MM.1S (cell line): ENCODE data around the gene CDK5RAP3.

Experiments
- DNase-seq: peaks from one replicate; pipeline ENCODE4 v3.0.0-alpha.2; 2015
- H2AFZ ChIP-seq: fragments of 300-600 bp; sonication (generic); 2 replicates; pipeline ENCODE4 v1.6.0; 2016; ENCODE audit warnings: antibody characterized with exemption, low read length
- H3F3A ChIP-seq: fragments of 300-600 bp; sonication (generic); 2 replicates; pipeline ENCODE4 v1.6.1; 2016; ENCODE audit warnings: mild to moderate bottlenecking, antibody characterized with exemption, low read length, moderate library complexity, mixed read lengths; ENCODE audit not compliant: insufficient read depth
- H3K27ac ChIP-seq: fragments of 300-600 bp; sonication (generic); 2 replicates; pipeline ENCODE4 v1.5.1; 2016; ENCODE audit warnings: mild to moderate bottlenecking, low read length
- H3K27me3 ChIP-seq: fragments of 300-600 bp; sonication (generic); replicated peaks from 2 replicates; pipeline ENCODE4 v1.6.0; 2016; ENCODE audit warnings: low read length; ENCODE audit not compliant: insufficient read depth
- H3K36me3 ChIP-seq: fragments of 300-600 bp; sonication (generic); replicated peaks from 2 replicates; pipeline ENCODE4 v1.6.1; 2016; ENCODE audit warnings: mild to moderate bottlenecking, low read length, mixed read lengths; ENCODE audit not compliant: insufficient read depth
- H3K4me1 ChIP-seq: fragments of 300-600 bp; sonication (generic); 2 replicates; pipeline ENCODE4 v1.6.1; 2016; ENCODE audit warnings: low read length, mixed read lengths
- H3K4me2 ChIP-seq: fragments of 300-600 bp; sonication (generic); 2 replicates; pipeline ENCODE4 v1.6.0; 2016; ENCODE audit warnings: low read depth, low read length
- H3K4me3 ChIP-seq: fragments of 300-600 bp; sonication (generic); 2 replicates; pipeline ENCODE4 v1.5.1; 2016; ENCODE audit warnings: low read length, mixed read lengths
- H3K79me2 ChIP-seq: fragments of 300-600 bp; sonication (generic); 2 replicates; pipeline ENCODE4 v1.6.1; 2016; ENCODE audit warnings: mixed run types, low read length, mixed read lengths
- H3K9ac ChIP-seq: fragments of 300-600 bp; sonication (generic); 2 replicates; pipeline ENCODE4 v1.6.1; 2016; ENCODE audit warnings: low read length, mixed read lengths
- H3K9me2 ChIP-seq: fragments of 300-600 bp; sonication (generic); replicated peaks from 2 replicates; pipeline ENCODE4 v1.6.1; 2016; ENCODE audit warnings: mild to moderate bottlenecking, low read length, mixed read lengths; ENCODE audit not compliant: insufficient read depth
- H3K9me3 ChIP-seq: fragments of 300-600 bp; sonication (generic); replicated peaks from 2 replicates; pipeline ENCODE4 v1.6.1; 2016; ENCODE audit warnings: mild to moderate bottlenecking, low read length, mixed read lengths; ENCODE audit not compliant: insufficient read depth
- H4K20me1 ChIP-seq: fragments of 300-600 bp; sonication (generic); 2 replicates; pipeline ENCODE4 v1.6.1; 2016; ENCODE audit warnings: mild to moderate bottlenecking, low read length, moderate library complexity, mixed read lengths; ENCODE audit not compliant: insufficient read depth
- CTCF ChIP-seq: fragments of 300-600 bp; sonication (generic); IDR thresholded peaks from 2 replicates; pipeline ENCODE4 v1.5.1; 2016; ENCODE audit warnings: antibody characterized with exemption, low read length, mixed read lengths
- EZH2 ChIP-seq: fragments of 300-600 bp; sonication (generic); optimal IDR thresholded peaks from 2 replicates; pipeline ENCODE3; 2017; ENCODE audit warnings: low read depth, mild to moderate bottlenecking, antibody characterized with exemption, low read length, mixed read lengths
- EZH2phosphoT487 ChIP-seq: fragments of 300-600 bp; sonication (generic); IDR thresholded peaks from 2 replicates; pipeline ENCODE4 v1.6.1; 2018; ENCODE audit warnings: antibody characterized with exemption, low read length

Gene CDK5RAP3

GRCh38 chr17:47937941-47938340, 33.0 kb upstream of the CDK5RAP3 start:
- Histone ChIP-seq H3F3A (no peaks in the 10 kb centered on the region), H3K4me3 (no peak overlapping the region), H2AFZ (no peak overlapping the region), H3K9me2 (no peaks in the 10 kb centered on the region), H3K9me3 (no peaks in the 10 kb centered on the region), H3K79me2 (peaks cover 14% of the 10 kb centered on the region), H3K27ac (no peak overlapping the region), H3K36me3 (no peaks in the 10 kb centered on the region), H4K20me1 (no peaks in the 10 kb centered on the region), H3K4me1 (peaks cover 9% of the 10 kb centered on the region), H3K9ac (no peak overlapping the region), H3K27me3 (no peaks in the 10 kb centered on the region), H3K4me2 (no peak overlapping the region)
- no peak for DNase-seq
- TF ChIP-seq EZH2phosphoT487 (no peak), EZH2 (no peak), CTCF (no peak)

GRCh38 chr17:47941246-47942095, 29.4 kb upstream of the CDK5RAP3 start, which contains the start of gene PNPO:
Gene PNPO, plus strand, starts transcription at chr17:47941571. Its CDS starts 105 bp downstream, at chr17:47941676.
- Histone ChIP-seq H4K20me1 (no peaks in the 10 kb centered on the region), H3K79me2 (peaks cover 21% of the 10 kb centered on the region), H3K9me2 (no peaks in the 10 kb centered on the region), H2AFZ (peak within 1 kb of the TSS; percentile 91), H3K4me1 (peaks cover 11% of the 10 kb centered on the region), H3K27me3 (no peaks in the 10 kb centered on the region), H3K36me3 (no peaks in the 10 kb centered on the region), H3K4me2 (peak within 1 kb of the TSS; percentile 98), H3K27ac (peak within 1 kb of the TSS; percentile 52; the same call in 1 of the 2 replicates), H3K9me3 (no peaks in the 10 kb centered on the region), H3F3A (0 out of 2 replicates have a peak, but pooled peaks cover 3% of the 10 kb centered on the region), H3K4me3 (peak within 1 kb of the TSS; percentile 81), H3K9ac (peak within 1 kb of the TSS; percentile 81)
- TF ChIP-seq EZH2phosphoT487 (no peak), CTCF (no peak), EZH2 (no peak)
- DNase-seq: peak; percentile 98

- Histone ChIP-seq H3K9ac (peak overlapping the region; percentile 81), H3K9me2 (no peaks in the 10 kb centered on the region), H3K27me3 (no peaks in the 10 kb centered on the region), H3K79me2 (peaks cover 21% of the 10 kb centered on the region), H3K36me3 (no peaks in the 10 kb centered on the region), H3K4me2 (peak overlapping the region; percentile 98), H3K9me3 (no peaks in the 10 kb centered on the region), H3K4me1 (peaks cover 15% of the 10 kb centered on the region), H2AFZ (peak overlapping the region; percentile 91), H3K4me3 (peak overlapping the region; percentile 81), H4K20me1 (no peaks in the 10 kb centered on the region), H3K27ac (no peak overlapping the region; the same call in 1 of the 2 replicates), H3F3A (0 out of 2 replicates have a peak, but pooled peaks cover 3% of the 10 kb centered on the region)
- DNase-seq: no peak
- no peak for TF ChIP-seq CTCF
- TF ChIP-seq EZH2: no peak
- no peak for TF ChIP-seq EZH2phosphoT487
Measured at GRCh38 chr17:47942096-47942510, 28.8 kb upstream of the CDK5RAP3 start.
